Naive thymus-derived CD4-positive, alpha-beta T cell (primary cell): Measurements from ENCODE around the gene VPS52. TPM values are rescaled to one million over a fixed set of nuclear protein-coding genes. Genes with fewer than 3 reads are reported as not detected.

Source experiments
- ATAC-seq: fragments of 150-1000 bp; cut with Tn5 transposase; 2 replicates; pipeline ENCODE4 v1.10.0; 2021; ENCODE audit warnings: mild to moderate bottlenecking, moderate library complexity
- CTCF ChIA-PET: fragments of 350-600 bp; sonication (Branson Sonifier 250); formaldehyde crosslinking; loops from one replicate; lab custom pipeline; 2021; ENCODE audit warnings: antibody characterized with exemption; lab: Charles Lee
- POLR2A ChIA-PET: fragments of 350-600 bp; sonication (Branson Sonifier 250); formaldehyde crosslinking; loops from one replicate; lab custom pipeline; 2021; ENCODE audit warnings: antibody characterized with exemption, inconsistent platforms; lab: Charles Lee
- DNase-seq, 9 donors: peaks; one replicate each; pipeline versions ENCODE4 v3.0.0 to v3.0.0-alpha.2; 2020 to 2022; ENCODE audit warnings: mixed read lengths in 1 of 9
- H3K27ac ChIP-seq: one replicate; pipeline ENCODE4 v1.7.0; 2013; ENCODE audit warnings: mild to moderate bottlenecking, low read depth, low read length, moderate library complexity
- H3K27me3 ChIP-seq, 2 donors: one replicate each; pipeline ENCODE4 v1.7.0; 2013; ENCODE audit warnings: low read length in 2 of 2, mild to moderate bottlenecking in 2 of 2, moderate library complexity in 2 of 2; ENCODE audit not compliant: control insufficient read depth in 2 of 2, insufficient read depth in 2 of 2
- H3K36me3 ChIP-seq, 3 experiments: 1 replicate in 2 of 3; 2 replicates in 1 of 3; pipeline ENCODE4 v1.7.0; 2013; ENCODE audit warnings: low read length in 3 of 3, mild to moderate bottlenecking in 3 of 3, moderate library complexity in 1 of 3; ENCODE audit not compliant: insufficient read depth in 3 of 3, control insufficient read depth in 2 of 3
- H3K4me1 ChIP-seq, 2 donors: one replicate each; pipeline ENCODE4 v1.7.0; 2013; ENCODE audit warnings: low read length in 2 of 2, mild to moderate bottlenecking in 2 of 2, moderate library complexity in 1 of 2; ENCODE audit not compliant: control insufficient read depth in 2 of 2, insufficient read depth in 2 of 2
- H3K4me3 ChIP-seq: 2 replicates; pipeline ENCODE4 v1.7.0; 2013; ENCODE audit warnings: mild to moderate bottlenecking, low read length
- H3K9me3 ChIP-seq, 3 experiments: 1 replicate in 2 of 3; 2 replicates in 1 of 3; pipeline ENCODE4 v1.7.0; 2013; ENCODE audit warnings: low read length in 3 of 3; ENCODE audit not compliant: control insufficient read depth in 2 of 3
- H3K27ac Mint-ChIP-seq, 9 donors: one replicate each; pipeline ENCODE4 v1.8.0; 2020 to 2022; ENCODE audit warnings: mixed read lengths in 9 of 9, mild to moderate bottlenecking in 8 of 9, moderate library complexity in 5 of 9, inconsistent platforms in 2 of 9
- H3K27me3 Mint-ChIP-seq, 5 donors: one replicate each; pipeline ENCODE4 v1.8.0; 2021 to 2022; ENCODE audit warnings: mixed read lengths in 5 of 5, mild to moderate bottlenecking in 1 of 5
- H3K36me3 Mint-ChIP-seq, 5 donors: one replicate each; pipeline ENCODE4 v1.8.0; 2020 to 2022; ENCODE audit warnings: mixed read lengths in 5 of 5, mild to moderate bottlenecking in 3 of 5, inconsistent platforms in 1 of 5
- H3K4me1 Mint-ChIP-seq, 7 donors: one replicate each; pipeline ENCODE4 v1.8.0; 2020 to 2022; ENCODE audit warnings: mixed read lengths in 7 of 7, mild to moderate bottlenecking in 3 of 7, inconsistent platforms in 1 of 7
- H3K4me3 Mint-ChIP-seq, 10 donors: one replicate each; pipeline ENCODE4 v1.8.0; 2020 to 2022; ENCODE audit warnings: mild to moderate bottlenecking in 10 of 10, mixed read lengths in 10 of 10, moderate library complexity in 6 of 10, inconsistent platforms in 2 of 10
- H3K9me3 Mint-ChIP-seq, 11 donors: one replicate each; pipeline ENCODE4 v1.8.0; 2020 to 2022; ENCODE audit warnings: mixed read lengths in 11 of 11, mild to moderate bottlenecking in 4 of 11, inconsistent platforms in 1 of 11, moderate library complexity in 1 of 11
- intact Hi-C, 2 donors: fragments of 100-400 bp; cut with micrococcal nuclease; formaldehyde crosslinking; loops; one replicate each; pipeline ENCODE4 v1.15.1; 2023
- polyA plus RNA-seq, 2 donors: library from polyadenylated mRNA; unstranded; fragments of 300-500 nt; fragmentation: Illumina TruSeq; gene quantifications; one replicate each; pipeline ENCODE4 v1.2.3, GENCODE V29; 2021
- total RNA-seq, 6 experiments: library from RNA in 5 of 6; stranded (reverse) in 5 of 6; gene quantifications; 1 replicate in 5 of 6; 2 replicates in 1 of 6; pipeline ENCODE4 v1.2.3 and lab custom pipeline; 2021 to 2026

VPS52 gene
- total and polyA plus RNA-seq, 7 experiments from 2014 or later, result 15.5 to 110 (median 81.1) TPM

GRCh38 chr6:33289784-33290315 is 18.2 kb upstream of the VPS52 start:
- no peaks in the 10 kb centered on the region for H3K27me3 Mint-ChIP-seq
- peak overlapping the region; percentile 89 to 99 (median 98) for H3K4me3 Mint-ChIP-seq
- intact Hi-C loops, result loop anchor here (1.0 to 5.0 kb wide), 12 partner anchors 9 to 281 kb away; partner anchors contain the start of genes B3GALT4 (in 2 of the 2), RXRB (in 2 of the 2), SLC39A7 (in 2 of the 2) and VPS52 (in 2 of the 2)
- H3K4me3 ChIP-seq, result peak overlapping the region; percentile 97
- DNase-seq (no peak), ATAC-seq (peak; percentile 19)
- H3K27ac Mint-ChIP-seq, result peak overlapping the region; percentile 89 to 98 (median 92)
- peaks cover 32 to 51% (median 45%) of the 10 kb centered on the region in 7 donors for H3K4me1 Mint-ChIP-seq
- peaks cover 0 to 3% (median 0%) of the 10 kb centered on the region in 11 donors for H3K9me3 Mint-ChIP-seq
- no peaks in the 10 kb centered on the region for H3K9me3 ChIP-seq
- H3K36me3 ChIP-seq, result peaks cover 0 to 70% (median 9%) of the 10 kb centered on the region in 3 experiments
- peaks cover 4 to 33% (median 11%) of the 10 kb centered on the region in 5 donors for H3K36me3 Mint-ChIP-seq
- CTCF ChIA-PET, result interaction anchor here (0.5 to 2.4 kb wide), 6 partner anchors 11 to 101 kb away, joined by 3 to 13 read pairs (median 8); partner anchors contain the start of genes B3GALT4, RPS18 and VPS52
- peaks cover 19 to 20% of the 10 kb centered on the region in 2 donors for H3K4me1 ChIP-seq
- peak overlapping the region; percentile 80 for H3K27ac ChIP-seq
- H3K27me3 ChIP-seq, result no peaks in the 10 kb centered on the region
- POLR2A ChIA-PET, result interaction anchor here (0.6 to 6.9 kb wide), 12 partner anchors 8 to 1097 kb away, joined by 3 to 123 read pairs (median 8); partner anchors contain the start of genes B3GALT4, RGL2, RING1 and RPS18

DNA sequence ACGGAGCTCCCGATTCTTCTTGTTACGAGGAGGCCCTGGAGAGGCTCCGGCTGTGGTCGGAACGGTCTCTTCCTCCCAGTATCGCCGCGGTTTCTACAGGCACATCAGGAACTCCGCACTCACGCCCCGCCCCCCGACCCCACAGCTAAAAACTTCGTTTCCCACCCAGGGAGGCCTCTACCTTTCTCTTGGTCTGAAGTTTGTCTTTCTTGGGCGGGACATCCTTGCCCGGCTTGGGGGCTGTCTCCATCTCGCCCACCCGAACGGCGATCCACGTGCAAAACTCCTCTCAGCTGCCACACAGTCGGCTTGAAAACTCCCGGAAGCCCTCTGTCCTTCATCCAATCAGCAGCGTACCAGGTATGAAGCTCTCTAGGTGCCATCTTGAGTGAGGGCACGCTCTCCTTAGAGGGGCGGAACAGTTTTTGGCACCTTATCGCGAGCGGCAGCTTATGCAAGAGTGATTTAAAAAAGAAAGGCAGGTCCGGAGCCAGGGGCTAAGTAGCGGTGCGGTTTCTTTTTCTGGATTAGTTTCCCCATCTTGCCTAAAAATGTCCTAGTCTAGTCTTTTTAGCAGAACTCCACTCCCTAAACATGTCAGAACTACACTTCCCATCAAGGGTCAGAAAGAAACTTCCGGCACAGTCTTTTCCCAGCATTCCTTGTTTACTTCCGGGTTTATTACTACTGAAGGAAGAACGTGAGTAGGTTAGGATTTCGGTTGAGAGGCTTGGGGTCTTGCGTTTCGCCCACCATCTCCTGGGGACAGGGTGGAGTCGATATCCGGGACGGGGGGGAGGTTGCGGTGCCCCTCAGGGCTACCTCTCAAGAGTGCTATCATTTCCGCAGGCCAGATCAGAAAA is 17.5 kb upstream of the VPS52 start, which contains the start of the genes PFDN6 and WDR46:
Gene PFDN6 (plus strand): TSS at position 681 of the 863 bp plus-strand sequence. CDS start 256 bp downstream, outside the sequence.
Gene WDR46 (minus strand): TSS at position 319 of the 863 bp plus-strand sequence. CDS start 69 bp downstream, at position 250.
- H3K9me3 Mint-ChIP-seq, result peaks cover 0 to 3% (median 0%) of the 10 kb centered on the region in 11 donors
- Histone ChIP-seq H3K36me3 (peaks cover 0 to 70% (median 5%) of the 10 kb centered on the region in 3 experiments), H3K27me3 (no peaks in the 10 kb centered on the region), H3K27ac (peak within 1 kb of the TSS; percentile 80), H3K4me3 (peak within 1 kb of the TSS; percentile 97), H3K9me3 (no peaks in the 10 kb centered on the region), H3K4me1 (peaks cover 19 to 20% of the 10 kb centered on the region in 2 donors)
- CTCF ChIA-PET, result interaction anchor here (0.7 to 2.4 kb wide), 6 partner anchors 11 to 102 kb away, joined by 3 to 13 read pairs (median 8); partner anchors contain the start of genes B3GALT4, RPS18 and VPS52
- peak within 1 kb of the TSS; percentile 89 to 98 (median 92) for H3K27ac Mint-ChIP-seq
- ATAC-seq, result peak; percentile 96
- intact Hi-C loops, result loop anchor here (1.0 to 5.0 kb wide), 12 partner anchors 10 to 282 kb away; partner anchors contain the start of genes B3GALT4 (in 2 of the 2), RXRB (in 2 of the 2), SLC39A7 (in 2 of the 2) and VPS52 (in 2 of the 2)
- H3K4me1 Mint-ChIP-seq, result peaks cover 32 to 51% (median 45%) of the 10 kb centered on the region in 7 donors
- peaks cover 4 to 32% (median 11%) of the 10 kb centered on the region in 5 donors for H3K36me3 Mint-ChIP-seq
- POLR2A ChIA-PET, result interaction anchor here (0.6 to 6.9 kb wide), 15 partner anchors 9 to 1096 kb away, joined by 3 to 123 read pairs (median 8); partner anchors contain the start of genes B3GALT4, RGL2, RING1 and RPS18
- DNase-seq, result peak; percentile 55 to 90 (median 87)
- H3K27me3 Mint-ChIP-seq, result no peaks in the 10 kb centered on the region
- peak within 1 kb of the TSS; percentile 89 to 99 (median 98) for H3K4me3 Mint-ChIP-seq

DNA sequence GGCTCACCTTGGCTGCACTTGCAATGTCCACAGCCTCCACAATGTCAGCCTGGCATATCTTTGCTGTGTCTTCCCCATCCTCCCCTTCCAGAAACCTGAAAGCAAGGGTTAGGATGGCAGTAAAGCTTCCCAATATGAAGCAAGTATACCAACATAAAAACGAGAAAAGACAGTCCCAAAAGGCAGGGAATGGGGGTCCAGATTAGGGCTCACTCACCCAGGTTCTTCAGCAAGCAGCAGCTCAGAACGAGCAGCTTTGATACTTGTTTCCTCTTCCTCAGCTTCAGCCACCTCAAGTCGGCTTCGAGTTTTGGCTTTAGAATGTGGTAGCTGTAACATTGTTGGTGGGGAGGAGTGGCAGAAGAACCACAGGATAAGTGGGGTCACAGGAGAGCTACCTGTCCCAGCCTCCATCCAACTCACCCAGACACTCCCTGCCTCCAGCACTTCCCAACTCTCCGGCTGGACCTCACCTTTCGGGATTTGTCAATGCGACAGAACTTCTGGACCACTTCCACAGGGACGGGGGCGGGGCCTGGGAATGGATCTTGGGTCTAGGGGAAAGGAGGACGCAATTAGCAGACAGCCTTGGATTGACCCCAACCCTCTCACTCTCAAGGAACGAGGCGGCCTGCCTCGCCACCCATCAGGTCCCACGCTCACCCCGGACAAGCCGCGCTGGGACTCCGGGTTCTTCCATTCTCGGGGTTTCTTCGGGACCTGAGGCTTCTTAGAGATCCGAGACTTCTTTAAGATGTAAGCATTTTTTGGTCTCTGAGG is 16.7 kb upstream of the VPS52 start:
- H3K4me3 ChIP-seq, result peak overlapping the region; percentile 97
- peaks cover 4 to 29% (median 11%) of the 10 kb centered on the region in 5 donors for H3K36me3 Mint-ChIP-seq
- no peaks in the 10 kb centered on the region for H3K27me3 Mint-ChIP-seq
- ATAC-seq (no peak), DNase-seq (no peak)
- H3K9me3 ChIP-seq, result no peaks in the 10 kb centered on the region
- no peaks in the 10 kb centered on the region for H3K9me3 Mint-ChIP-seq
- H3K4me1 ChIP-seq, result peaks cover 19 to 20% of the 10 kb centered on the region in 2 donors
- no peaks in the 10 kb centered on the region for H3K27me3 ChIP-seq
- ChIA-PET CTCF (interaction anchor here (0.6 to 2.4 kb wide), 7 partner anchors 11 to 107 kb away, joined by 3 to 13 read pairs (median 3); partner anchors contain the start of genes B3GALT4, RPS18 and VPS52), POLR2A (interaction anchor here (0.7 to 6.9 kb wide), 14 partner anchors 10 to 1159 kb away, joined by 3 to 123 read pairs (median 8); partner anchors contain the start of genes B3GALT4, RGL2, RING1 and RPS18)
- H3K4me3 Mint-ChIP-seq, result peak overlapping the region; percentile 89 to 99 (median 98)
- H3K27ac Mint-ChIP-seq, result peak overlapping the region; percentile 89 to 98 (median 92)
- peak overlapping the region; percentile 80 for H3K27ac ChIP-seq
- H3K36me3 ChIP-seq, result peaks cover 0 to 65% (median 5%) of the 10 kb centered on the region in 3 experiments
- H3K4me1 Mint-ChIP-seq, result peaks cover 30 to 51% (median 45%) of the 10 kb centered on the region in 7 donors
- intact Hi-C loops, result loop anchor here in 1 of 2 donors (5.0 kb wide), 1 partner anchor 86 kb away; the partner anchor contains the start of genes HSD17B8, RXRB and SLC39A7

DNA sequence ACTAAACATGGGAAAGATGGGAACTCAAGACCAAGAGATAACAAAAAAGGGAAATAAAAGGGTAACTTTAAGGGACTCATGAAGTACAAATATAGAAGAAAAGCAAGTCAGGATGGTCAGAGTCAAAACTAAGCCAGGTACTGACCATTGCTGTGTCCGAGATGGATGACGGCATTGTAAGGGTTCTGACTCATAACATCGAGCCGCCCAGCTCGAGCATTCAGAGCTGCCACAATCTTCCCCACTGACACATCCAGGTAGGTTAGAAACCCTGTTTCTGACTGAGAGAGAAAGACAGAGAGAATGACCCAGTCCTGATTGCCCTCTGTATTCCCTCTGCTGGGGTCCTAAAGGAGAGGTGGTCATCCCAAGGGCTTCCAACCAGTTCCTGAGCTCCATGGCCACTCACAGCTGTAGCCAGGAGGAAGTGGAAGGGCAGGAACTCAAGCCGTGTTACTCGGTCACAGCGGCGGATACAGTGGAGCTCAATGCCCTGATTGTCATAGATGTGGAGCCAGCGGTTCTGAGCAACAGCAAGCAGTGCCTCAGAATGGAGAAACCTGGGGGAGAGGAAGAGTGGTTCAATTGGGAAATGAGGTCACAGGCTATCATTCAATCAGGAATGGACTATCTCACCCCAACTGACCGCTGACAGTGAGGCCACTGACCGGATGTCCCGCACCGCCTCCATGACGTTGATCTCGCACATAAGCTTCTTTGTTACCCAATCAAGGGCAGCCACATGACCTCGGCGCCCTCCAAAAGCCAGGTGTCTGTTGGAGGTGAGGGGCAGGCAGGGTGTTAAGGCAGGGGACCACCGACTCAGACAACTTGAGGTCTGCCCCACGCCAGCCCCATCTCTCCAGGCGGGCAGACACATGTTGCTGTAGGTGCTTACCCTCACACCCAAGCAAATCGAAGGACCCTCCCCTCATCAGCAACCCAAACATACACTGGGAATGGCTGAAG is 15.6 kb upstream of the VPS52 start:
- H3K27me3 ChIP-seq, result no peaks in the 10 kb centered on the region
- Mint-ChIP-seq H3K9me3 (no peaks in the 10 kb centered on the region), H3K36me3 (peaks cover 4 to 23% (median 11%) of the 10 kb centered on the region in 5 donors), H3K27me3 (no peaks in the 10 kb centered on the region), H3K4me1 (peaks cover 30 to 52% (median 45%) of the 10 kb centered on the region in 7 donors), H3K4me3 (peak overlapping the region; percentile 12 to 99 (median 91)), H3K27ac (peak overlapping the region in 7 of 9 donors; percentile 13 to 90 (median 51))
- H3K27ac ChIP-seq, result peak overlapping the region; percentile 80
- POLR2A ChIA-PET, result interaction anchor here (0.7 to 6.9 kb wide), 9 partner anchors 10 to 57 kb away, joined by 3 to 123 read pairs (median 30); partner anchors contain the start of genes B3GALT4, RGL2, RPS18 and VPS52
- H3K36me3 ChIP-seq, result peaks cover 0 to 62% (median 5%) of the 10 kb centered on the region in 3 experiments
- intact Hi-C loops, result loop anchor here in 1 of 2 donors (5.0 kb wide), 1 partner anchor 85 kb away; the partner anchor contains the start of genes HSD17B8, RXRB and SLC39A7
- no peak for ATAC-seq
- H3K4me3 ChIP-seq, result no peak overlapping the region
- H3K9me3 ChIP-seq, result no peaks in the 10 kb centered on the region
- H3K4me1 ChIP-seq, result peaks cover 19 to 20% of the 10 kb centered on the region in 2 donors
- CTCF ChIA-PET, result interaction anchor here (0.6 to 1.1 kb wide), 4 partner anchors 9 to 53 kb away, joined by 3 to 4 read pairs (median 3); partner anchors contain the start of gene B3GALT4
- DNase-seq, result no peak
